ENCODE measurements around the gene SH2D2A. TPM values are rescaled to one million over a fixed set of nuclear protein-coding genes. Genes with fewer than 3 reads are reported as not detected.

SH2D2A gene
- total and polyA plus RNA-seq, 2 donors (not counting 1 experiment from before 2014, with no cell fraction given) = 0.73 to 2.1 TPM

DNA sequence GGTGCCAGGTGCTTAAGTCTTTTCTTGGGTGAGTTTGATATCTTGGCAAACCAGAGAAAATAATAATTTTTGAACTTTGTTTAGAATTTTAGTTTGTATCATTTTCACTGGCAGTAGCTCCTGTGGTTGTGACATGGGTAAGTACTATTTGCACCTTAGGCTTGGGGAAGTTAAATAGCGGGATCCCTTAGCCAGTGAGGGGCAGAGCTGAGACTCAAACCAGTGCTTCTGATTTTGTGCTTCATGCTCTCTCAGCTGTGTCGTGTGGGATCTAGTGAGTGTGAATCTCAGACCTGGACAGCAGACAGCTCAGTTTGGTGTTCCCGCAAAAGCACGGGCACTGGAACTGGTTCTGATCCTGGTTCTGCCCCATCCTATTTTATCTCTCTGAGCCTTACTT is 39.7 kb downstream of the SH2D2A start:
- ChIA-PET POLR2A (no interaction called here), CTCF (interaction anchor here (0.7 to 2.3 kb wide), 4 partner anchors 8 to 87 kb away, joined by 3 to 6 read pairs (median 6); no protein-coding TSS in a partner anchor)
- H3K4me3 Mint-ChIP-seq = no peak overlapping the region

GRCh38 chr1:156775799-156776198 is 40.8 kb downstream of the SH2D2A start:
- ATAC-seq (ENCODE audit: low read depth) (no peak), DNase-seq (no peak)
- H3K27ac Mint-ChIP-seq = no peak overlapping the region
- TF ChIP-seq, protein P1, sequence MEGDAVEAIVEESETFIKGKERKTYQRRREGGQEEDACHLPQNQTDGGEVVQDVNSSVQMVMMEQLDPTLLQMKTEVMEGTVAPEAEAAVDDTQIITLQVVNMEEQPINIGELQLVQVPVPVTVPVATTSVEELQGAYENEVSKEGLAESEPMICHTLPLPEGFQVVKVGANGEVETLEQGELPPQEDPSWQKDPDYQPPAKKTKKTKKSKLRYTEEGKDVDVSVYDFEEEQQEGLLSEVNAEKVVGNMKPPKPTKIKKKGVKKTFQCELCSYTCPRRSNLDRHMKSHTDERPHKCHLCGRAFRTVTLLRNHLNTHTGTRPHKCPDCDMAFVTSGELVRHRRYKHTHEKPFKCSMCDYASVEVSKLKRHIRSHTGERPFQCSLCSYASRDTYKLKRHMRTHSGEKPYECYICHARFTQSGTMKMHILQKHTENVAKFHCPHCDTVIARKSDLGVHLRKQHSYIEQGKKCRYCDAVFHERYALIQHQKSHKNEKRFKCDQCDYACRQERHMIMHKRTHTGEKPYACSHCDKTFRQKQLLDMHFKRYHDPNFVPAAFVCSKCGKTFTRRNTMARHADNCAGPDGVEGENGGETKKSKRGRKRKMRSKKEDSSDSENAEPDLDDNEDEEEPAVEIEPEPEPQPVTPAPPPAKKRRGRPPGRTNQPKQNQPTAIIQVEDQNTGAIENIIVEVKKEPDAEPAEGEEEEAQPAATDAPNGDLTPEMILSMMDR (IDR thresholded peaks at IDR 0.05) = no peak
- no peak for TF ChIP-seq EZH2 (IDR thresholded peaks at IDR 0.05; ENCODE audit: borderline replicate concordance, insufficient read depth, low read depth, low read length, poor library complexity, severe bottlenecking)
- intact Hi-C loops (cut with micrococcal nuclease) = no loop called here
- POLR2A ChIA-PET = no interaction called here
- Histone ChIP-seq H3K9me3 (ENCODE audit: control extremely low read depth in 1 of 3, control insufficient read depth in 2 of 3, insufficient read depth in 1 of 3, low read length in 2 of 3) (no peaks in the 10 kb centered on the region), H2AFZ (ENCODE audit: insufficient read depth, low read depth, low read length, poor library complexity, severe bottlenecking) (no peak overlapping the region), H3K4me1 (ENCODE audit: control insufficient read depth in 2 of 2, insufficient read depth in 2 of 2, low read length in 2 of 2) (peaks cover 8% of the 10 kb centered on the region in 2 donors), H3K27me3 (replicated peaks in 1 of 4; ENCODE audit: control extremely low read depth in 1 of 4, control insufficient read depth in 3 of 4, insufficient read depth in 4 of 4, low read length in 3 of 4) (no peaks in the 10 kb centered on the region), H4K20me1 (ENCODE audit: control insufficient read depth, insufficient read depth, low read length, poor library complexity, severe bottlenecking) (peaks cover 61% of the 10 kb centered on the region), H3K27ac (ENCODE audit: low read length in 2 of 2) (no peak overlapping the region), H3K79me2 (ENCODE audit: control insufficient read depth, insufficient read depth, low read length) (peaks cover 93% of the 10 kb centered on the region), H3K9ac (ENCODE audit: low read length) (no peak overlapping the region), H3K36me3 (replicated peaks in 1 of 2; ENCODE audit: control extremely low read depth in 1 of 2, control insufficient read depth in 1 of 2, extremely low read depth in 1 of 2, insufficient read depth in 2 of 2, low read length in 1 of 2) (peaks cover 5 to 22% of the 10 kb centered on the region in 2 experiments), H3K4me3 (ENCODE audit: control extremely low read depth in 1 of 5, extremely low read depth in 1 of 5, insufficient read depth in 1 of 5, low read depth in 2 of 5, low read length in 4 of 5) (no peak overlapping the region), H3K4me2 (replicated peaks; ENCODE audit: low read depth, low read length, poor library complexity, severe bottlenecking) (no peak overlapping the region)
- 58% methylated on average over 2 of the region's 5 CpGs for WGBS (ENCODE audit: insufficient coverage)
- CTCF ChIA-PET = interaction anchor here (1.0 kb wide), 1 partner anchor 9 kb away, joined by 6 read pairs; no protein-coding TSS in a partner anchor
- H3K27me3 Mint-ChIP-seq = no peaks in the 10 kb centered on the region
- peaks cover 49% of the 10 kb centered on the region for H3K4me1 Mint-ChIP-seq
- no peak overlapping the region for H3K4me3 Mint-ChIP-seq
- no peaks in the 10 kb centered on the region for H3K9me3 Mint-ChIP-seq (ENCODE audit: insufficient read depth)

More for the DNA sequence above, 39.7 kb downstream of the SH2D2A start:
- WGBS (ENCODE audit: insufficient coverage) = 61% methylated on average over 2 of the region's 4 CpGs
- H3K9ac ChIP-seq (ENCODE audit: low read length) = no peak overlapping the region
- Mint-ChIP-seq H3K27ac (no peak overlapping the region), H3K27me3 (no peaks in the 10 kb centered on the region), H3K9me3 (ENCODE audit: insufficient read depth) (no peaks in the 10 kb centered on the region), H3K4me1 (peaks cover 47% of the 10 kb centered on the region)
- no peaks in the 10 kb centered on the region for H3K27me3 ChIP-seq (replicated peaks in 1 of 4; ENCODE audit: control extremely low read depth in 1 of 4, control insufficient read depth in 3 of 4, insufficient read depth in 4 of 4, low read length in 3 of 4)
- no peak overlapping the region for H2AFZ ChIP-seq (ENCODE audit: insufficient read depth, low read depth, low read length, poor library complexity, severe bottlenecking)
- no peak overlapping the region for H3K4me2 ChIP-seq (replicated peaks; ENCODE audit: low read depth, low read length, poor library complexity, severe bottlenecking)
- no peak for TF ChIP-seq EZH2 (IDR thresholded peaks at IDR 0.05; ENCODE audit: borderline replicate concordance, insufficient read depth, low read depth, low read length, poor library complexity, severe bottlenecking)
- TF ChIP-seq, protein P1 (IDR thresholded peaks at IDR 0.05) = no peak
- ATAC-seq (ENCODE audit: low read depth) (no peak), DNase-seq (no peak)
- H3K36me3 ChIP-seq (replicated peaks in 1 of 2; ENCODE audit: control extremely low read depth in 1 of 2, control insufficient read depth in 1 of 2, extremely low read depth in 1 of 2, insufficient read depth in 2 of 2, low read length in 1 of 2) = peaks cover 10 to 28% of the 10 kb centered on the region in 2 experiments
- intact Hi-C loops (cut with micrococcal nuclease) = no loop called here
- no peaks in the 10 kb centered on the region for H3K9me3 ChIP-seq (ENCODE audit: control extremely low read depth in 1 of 3, control insufficient read depth in 2 of 3, insufficient read depth in 1 of 3, low read length in 2 of 3)
- H4K20me1 ChIP-seq (ENCODE audit: control insufficient read depth, insufficient read depth, low read length, poor library complexity, severe bottlenecking) = peaks cover 65% of the 10 kb centered on the region
- peaks cover 3 to 4% of the 10 kb centered on the region in 2 donors for H3K4me1 ChIP-seq (ENCODE audit: control insufficient read depth in 2 of 2, insufficient read depth in 2 of 2, low read length in 2 of 2)
- H3K27ac ChIP-seq (ENCODE audit: low read length in 2 of 2) = peak overlapping the region in 1 of 2 donors; percentile 18
- peaks cover 93% of the 10 kb centered on the region for H3K79me2 ChIP-seq (ENCODE audit: control insufficient read depth, insufficient read depth, low read length)
- H3K4me3 ChIP-seq (ENCODE audit: control extremely low read depth in 1 of 5, extremely low read depth in 1 of 5, insufficient read depth in 1 of 5, low read depth in 2 of 5, low read length in 4 of 5) = no peak overlapping the region

Measured in B cell (primary cell).